GM12873 (cell line): ENCODE measurements around the gene SLC7A7.

ENCODE experiments used
- CTCF ChIP-seq: IDR thresholded peaks from 2 replicates; pipeline ENCODE4 v1.5.1; 2012; ENCODE audit warnings: low read depth, mild to moderate bottlenecking, moderate library complexity, low read length, control low read depth; ENCODE audit not compliant: insufficient read depth; ENCODE audit errors: missing control alignments

The SLC7A7 gene

GRCh38 chr14:22796087-22796707, 19.0 kb downstream of the SLC7A7 start:
- TF ChIP-seq CTCF: no peak

GRCh38 chr14:22794551-22794951, 20.7 kb downstream of the SLC7A7 start:
- no peak for TF ChIP-seq CTCF

GRCh38 chr14:22793976-22794375, 21.3 kb downstream of the SLC7A7 start:
- no peak for TF ChIP-seq CTCF

- no peak for TF ChIP-seq CTCF
Measured at GRCh38 chr14:22792158-22792557, 23.1 kb downstream of the SLC7A7 start.

- TF ChIP-seq CTCF: no peak
Measured at GRCh38 chr14:22791301-22791700, 23.9 kb downstream of the SLC7A7 start.

GRCh38 chr14:22786685-22787084, 28.6 kb downstream of the SLC7A7 start:
- no peak for TF ChIP-seq CTCF

- no peak for TF ChIP-seq CTCF
Measured at GRCh38 chr14:22781301-22781991, 33.8 kb downstream of the SLC7A7 start.
